ENCODE data around the gene UBA5. TPM values are rescaled to one million over a fixed set of nuclear protein-coding genes. Genes with fewer than 3 reads are reported as not detected.

Gene UBA5
- total RNA-seq, 4 donors from 2014 or later = 56.3 to 74.4 (median 61.5) TPM

DNA sequence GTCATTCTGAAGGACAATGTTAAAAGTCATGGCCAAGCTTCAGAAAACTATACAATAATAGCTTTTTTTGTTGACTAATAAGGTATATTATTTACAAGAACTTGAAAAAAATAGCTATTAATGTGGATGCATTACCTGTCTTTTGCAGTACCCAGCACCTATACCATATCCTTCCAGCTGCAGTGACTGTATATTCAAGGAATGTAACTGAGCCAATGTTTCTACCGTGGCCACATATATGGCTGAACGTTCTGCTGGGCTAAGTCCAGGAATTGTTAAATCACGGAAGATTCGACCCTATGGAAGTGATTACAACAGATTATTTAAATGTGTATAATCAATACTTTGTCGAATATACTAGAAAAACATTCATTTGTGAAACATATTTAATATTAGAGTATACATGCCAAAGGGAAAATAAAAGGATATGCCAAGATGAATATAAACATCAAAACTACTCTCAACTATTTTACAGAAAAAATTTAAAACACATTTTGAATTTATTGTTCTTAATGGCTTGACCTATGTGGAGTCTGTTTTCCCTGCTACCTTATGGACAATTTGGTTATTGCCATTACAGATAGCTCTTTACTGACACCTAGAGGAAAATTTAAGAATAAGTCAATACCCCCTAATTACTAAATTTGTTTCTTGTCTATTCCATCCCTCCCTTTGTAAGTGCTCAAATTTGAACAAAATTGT, 18.1 kb upstream of the UBA5 start:
- Histone ChIP-seq H3K27me3 (no peaks in the 10 kb centered on the region), H3K9me3 (no peaks in the 10 kb centered on the region), H3K27ac (no peak overlapping the region), H3K4me1 (no peaks in the 10 kb centered on the region), H3K4me3 (replicated peaks in 1 of 3) (no peak overlapping the region), H3K36me3 (peaks cover 5 to 9% of the 10 kb centered on the region in 2 donors)
- intact Hi-C loops (cut with DNase I) = loop anchor here (5.0 kb wide), 1 partner anchor 105 kb away; no protein-coding TSS in a partner anchor
- TF ChIP-seq POLR2A (IDR thresholded peaks at IDR 0.05) = no peak
- TF ChIP-seq CTCF (IDR thresholded peaks at IDR 0.05) = peak; percentile 41 to 81 (median 79)
- DNase-seq = no peak
- WGBS, 2 donors = 63 to 78% methylated on average over 5 of the region's 5 CpGs

- H3K27me3 ChIP-seq = no peaks in the 10 kb centered on the region
- H3K4me1 ChIP-seq = no peaks in the 10 kb centered on the region
- intact Hi-C loops (cut with DNase I) = loop anchor here (5.0 kb wide), 1 partner anchor 105 kb away; no protein-coding TSS in a partner anchor
- peaks cover 5 to 9% of the 10 kb centered on the region in 2 donors for H3K36me3 ChIP-seq
- no peak overlapping the region for H3K4me3 ChIP-seq (replicated peaks in 1 of 3)
- TF ChIP-seq POLR2A (IDR thresholded peaks at IDR 0.05) (no peak), CTCF (IDR thresholded peaks at IDR 0.05) (peak in 1 of 6 experiments; percentile 3)
- DNase-seq = no peak
- no peak overlapping the region for H3K27ac ChIP-seq
- 68 to 71% methylated on average over 2 of the region's 2 CpGs for WGBS, 2 donors
- no peaks in the 10 kb centered on the region for H3K9me3 ChIP-seq
Observed at GRCh38 chr3:132642539-132642847, 17.6 kb upstream of the UBA5 start.

DNA sequence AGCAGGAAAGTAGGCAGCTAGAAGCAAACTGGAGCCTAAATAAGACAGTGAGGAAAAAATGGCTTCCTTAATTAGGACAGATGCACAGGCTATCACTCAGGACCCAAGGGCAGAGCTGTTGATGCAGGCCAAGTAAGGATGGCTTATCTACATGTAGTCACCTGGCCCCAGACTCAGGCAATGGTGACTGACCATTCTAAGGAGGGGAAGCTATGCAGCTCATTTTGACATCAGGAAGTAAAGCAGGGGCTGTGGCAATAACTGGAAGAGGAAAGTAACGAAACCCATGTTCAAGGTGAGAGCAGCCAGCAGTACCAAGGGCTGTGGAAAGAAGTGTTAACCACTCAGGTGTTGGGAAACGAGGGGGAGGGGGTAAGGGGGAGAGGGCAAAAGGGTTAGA, 16.8 kb upstream of the UBA5 start:
- no peaks in the 10 kb centered on the region for H3K9me3 ChIP-seq
- H3K36me3 ChIP-seq = peaks cover 5 to 9% of the 10 kb centered on the region in 2 donors
- H3K4me3 ChIP-seq (replicated peaks in 1 of 3) = no peak overlapping the region
- no peak overlapping the region for H3K27ac ChIP-seq
- no peak for DNase-seq
- H3K27me3 ChIP-seq = no peaks in the 10 kb centered on the region
- H3K4me1 ChIP-seq = no peaks in the 10 kb centered on the region
- 69 to 80% methylated on average over 2 of the region's 2 CpGs for WGBS, 2 donors
- no peak for TF ChIP-seq POLR2A (IDR thresholded peaks at IDR 0.05)
- TF ChIP-seq CTCF (IDR thresholded peaks at IDR 0.05) = no peak
- intact Hi-C loops (cut with DNase I) = loop anchor here (5.0 kb wide), 1 partner anchor 106 kb away; no protein-coding TSS in a partner anchor

- TF ChIP-seq CTCF (IDR thresholded peaks at IDR 0.05) (no peak), POLR2A (IDR thresholded peaks at IDR 0.05) (no peak)
Observed at GRCh38 chr3:132645058-132645457, 15.1 kb upstream of the UBA5 start.

GRCh38 chr3:132650153-132650552, 10.0 kb upstream of the UBA5 start:
- H3K4me1 ChIP-seq = no peaks in the 10 kb centered on the region
- H3K36me3 ChIP-seq = no peaks in the 10 kb centered on the region
- no peaks in the 10 kb centered on the region for H3K27me3 ChIP-seq
- H3K27ac ChIP-seq = no peak overlapping the region
- TF ChIP-seq POLR2A (IDR thresholded peaks at IDR 0.05) (no peak), CTCF (IDR thresholded peaks at IDR 0.05) (no peak)
- no peak for DNase-seq
- WGBS, 2 donors = 96 to 100% methylated on average over 1 of the region's 1 CpG
- intact Hi-C loops (cut with DNase I) = no loop called here
- H3K4me3 ChIP-seq (replicated peaks in 1 of 3) = no peak overlapping the region
- H3K9me3 ChIP-seq = no peaks in the 10 kb centered on the region

More at GRCh38 chr3:132645058-132645457, 15.1 kb upstream of the UBA5 start:
- no peak overlapping the region for H3K4me3 ChIP-seq (replicated peaks in 1 of 3)
- DNase-seq = no peak
- H3K4me1 ChIP-seq = no peaks in the 10 kb centered on the region
- 89 to 96% methylated on average over 1 of the region's 1 CpG for WGBS, 2 donors
- H3K9me3 ChIP-seq = no peaks in the 10 kb centered on the region
- intact Hi-C loops (cut with DNase I) = no loop called here
- no peaks in the 10 kb centered on the region for H3K27me3 ChIP-seq
- H3K36me3 ChIP-seq = peaks cover 0 to 9% of the 10 kb centered on the region in 2 donors
- no peak overlapping the region for H3K27ac ChIP-seq

All from thyroid gland (tissue), 4 donors.